Measurements from ENCODE around the gene PRICKLE2. TPM values are rescaled to one million over a fixed set of nuclear protein-coding genes. Genes with fewer than 3 reads are reported as not detected.

Gene PRICKLE2
- total RNA-seq, 2 donors from 2014 or later: 23.4 to 41.5 TPM

DNA sequence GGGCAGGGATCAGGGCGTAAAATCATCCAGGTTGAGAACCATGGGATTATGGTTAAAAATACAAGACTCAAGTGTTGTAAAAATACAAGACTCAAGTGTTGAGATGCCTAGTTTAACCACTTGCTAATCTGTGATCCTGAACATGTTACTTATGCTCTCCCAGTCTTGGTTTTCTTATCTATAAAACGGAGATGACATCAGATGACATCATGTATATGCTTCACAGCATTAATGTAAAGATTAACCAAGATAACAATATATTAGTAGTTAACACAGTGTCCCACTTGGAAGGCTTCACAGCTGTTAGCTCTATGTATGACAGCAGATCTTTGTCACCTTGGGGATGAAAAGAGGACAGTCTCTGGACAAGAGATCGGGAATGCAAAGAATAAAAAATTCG, 96.2 kb downstream of the PRICKLE2 start:
- H3K4me3 ChIP-seq: no peak overlapping the region
- no peaks in the 10 kb centered on the region for H3K9me3 ChIP-seq
- DNase-seq (no peak), ATAC-seq (no peak)
- intact Hi-C loops (cut with DNase I): no loop called here
- H3K4me1 ChIP-seq: no peaks in the 10 kb centered on the region
- TF ChIP-seq, protein P1, sequence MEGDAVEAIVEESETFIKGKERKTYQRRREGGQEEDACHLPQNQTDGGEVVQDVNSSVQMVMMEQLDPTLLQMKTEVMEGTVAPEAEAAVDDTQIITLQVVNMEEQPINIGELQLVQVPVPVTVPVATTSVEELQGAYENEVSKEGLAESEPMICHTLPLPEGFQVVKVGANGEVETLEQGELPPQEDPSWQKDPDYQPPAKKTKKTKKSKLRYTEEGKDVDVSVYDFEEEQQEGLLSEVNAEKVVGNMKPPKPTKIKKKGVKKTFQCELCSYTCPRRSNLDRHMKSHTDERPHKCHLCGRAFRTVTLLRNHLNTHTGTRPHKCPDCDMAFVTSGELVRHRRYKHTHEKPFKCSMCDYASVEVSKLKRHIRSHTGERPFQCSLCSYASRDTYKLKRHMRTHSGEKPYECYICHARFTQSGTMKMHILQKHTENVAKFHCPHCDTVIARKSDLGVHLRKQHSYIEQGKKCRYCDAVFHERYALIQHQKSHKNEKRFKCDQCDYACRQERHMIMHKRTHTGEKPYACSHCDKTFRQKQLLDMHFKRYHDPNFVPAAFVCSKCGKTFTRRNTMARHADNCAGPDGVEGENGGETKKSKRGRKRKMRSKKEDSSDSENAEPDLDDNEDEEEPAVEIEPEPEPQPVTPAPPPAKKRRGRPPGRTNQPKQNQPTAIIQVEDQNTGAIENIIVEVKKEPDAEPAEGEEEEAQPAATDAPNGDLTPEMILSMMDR (IDR thresholded peaks at IDR 0.05): no peak
- TF ChIP-seq POLR2A (IDR thresholded peaks at IDR 0.05): no peak
- H3K27ac ChIP-seq: no peak overlapping the region
- WGBS, 2 donors: 57 to 90% methylated on average over 4 of the region's 4 CpGs
- H3K36me3 ChIP-seq (replicated peaks in 1 of 2; ENCODE audit: insufficient read depth in 1 of 2, low read depth in 2 of 2): no peaks in the 10 kb centered on the region
- no peaks in the 10 kb centered on the region for H3K27me3 ChIP-seq

DNA sequence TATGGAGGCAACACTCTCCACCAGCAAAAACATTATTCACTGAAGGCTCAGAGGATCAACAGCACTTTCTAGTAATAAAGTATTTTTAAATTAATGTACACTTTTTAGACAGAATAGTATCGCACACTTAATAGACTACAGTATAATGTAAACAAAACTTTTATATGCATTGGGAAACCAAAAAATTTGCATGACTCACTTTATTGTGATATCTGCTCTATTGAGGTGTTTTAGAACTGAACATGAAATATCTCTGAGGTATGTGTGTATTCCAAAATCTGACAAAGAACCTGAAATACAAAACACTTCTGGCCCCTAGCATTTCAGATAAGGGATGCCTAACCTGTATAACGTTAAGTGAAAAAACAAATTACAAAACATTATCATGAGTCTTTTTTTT, 99.7 kb downstream of the PRICKLE2 start:
- DNase-seq: no peak
- no peak overlapping the region for H3K27ac ChIP-seq
- ATAC-seq: no peak
- intact Hi-C loops (cut with DNase I): no loop called here
- no peaks in the 10 kb centered on the region for H3K9me3 ChIP-seq
- WGBS, 2 donors: 33 to 81% methylated on average over 2 of the region's 2 CpGs
- H3K27me3 ChIP-seq: no peaks in the 10 kb centered on the region
- H3K4me3 ChIP-seq: no peak overlapping the region
- TF ChIP-seq, protein P1 (IDR thresholded peaks at IDR 0.05): no peak
- no peak for TF ChIP-seq POLR2A (IDR thresholded peaks at IDR 0.05)
- peaks cover 9% of the 10 kb centered on the region for H3K4me1 ChIP-seq
- no peaks in the 10 kb centered on the region for H3K36me3 ChIP-seq (replicated peaks in 1 of 2; ENCODE audit: insufficient read depth in 1 of 2, low read depth in 2 of 2)

DNA sequence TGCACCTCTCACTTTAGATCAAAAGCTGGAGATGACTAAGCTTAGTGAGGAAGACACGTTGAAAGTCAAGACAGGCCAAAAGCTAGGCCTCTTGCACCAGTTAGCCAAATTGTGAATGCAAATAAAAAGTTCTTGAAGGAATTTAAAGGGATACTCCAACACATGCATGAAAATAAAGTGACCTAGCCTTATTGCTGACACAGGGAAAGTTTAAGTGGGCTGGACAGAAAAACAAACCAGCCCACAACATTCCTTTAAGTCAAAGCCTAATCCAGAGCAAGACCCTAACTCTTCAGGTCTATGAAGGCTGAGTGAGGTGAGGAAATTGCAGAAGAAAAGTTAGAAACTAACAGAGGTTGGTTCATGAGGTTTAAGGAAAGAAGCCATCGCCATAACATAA, 101.3 kb downstream of the PRICKLE2 start:
- Histone ChIP-seq H3K27me3 (no peaks in the 10 kb centered on the region), H3K4me1 (peaks cover 9% of the 10 kb centered on the region), H3K27ac (no peak overlapping the region), H3K36me3 (replicated peaks in 1 of 2; ENCODE audit: insufficient read depth in 1 of 2, low read depth in 2 of 2) (no peaks in the 10 kb centered on the region), H3K4me3 (no peak overlapping the region), H3K9me3 (no peaks in the 10 kb centered on the region)
- intact Hi-C loops (cut with DNase I): no loop called here
- 84 to 91% methylated on average over 2 of the region's 2 CpGs for WGBS, 2 donors
- no peak for DNase-seq
- TF ChIP-seq, protein P1 (IDR thresholded peaks at IDR 0.05): no peak
- no peak for TF ChIP-seq POLR2A (IDR thresholded peaks at IDR 0.05)
- no peak for ATAC-seq

DNA sequence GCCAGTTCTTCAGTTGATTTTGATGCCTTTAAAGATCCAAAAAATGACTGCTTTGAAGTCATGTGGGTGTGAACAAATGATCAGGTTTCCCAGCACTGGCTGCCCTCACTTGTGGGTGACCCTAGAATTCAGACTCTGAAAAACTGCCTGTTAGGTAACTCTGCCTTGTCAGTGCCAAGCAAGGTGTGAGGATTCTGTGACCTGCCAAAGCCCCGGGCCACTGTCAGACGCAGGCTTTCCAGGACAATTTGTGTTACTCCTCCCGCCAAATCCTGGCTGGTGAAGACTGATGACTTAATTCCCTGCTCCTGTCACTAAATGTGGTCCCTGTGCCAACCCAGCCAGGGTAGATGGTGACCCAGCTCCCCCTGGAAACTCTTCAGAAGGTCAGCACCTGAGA, 102.8 kb downstream of the PRICKLE2 start:
- 63 to 86% methylated on average over 3 of the region's 3 CpGs for WGBS, 2 donors
- no peak for DNase-seq
- Histone ChIP-seq H3K9me3 (no peaks in the 10 kb centered on the region), H3K4me3 (no peak overlapping the region), H3K27me3 (no peaks in the 10 kb centered on the region), H3K4me1 (peaks cover 9% of the 10 kb centered on the region), H3K27ac (no peak overlapping the region), H3K36me3 (replicated peaks in 1 of 2; ENCODE audit: insufficient read depth in 1 of 2, low read depth in 2 of 2) (no peaks in the 10 kb centered on the region)
- TF ChIP-seq POLR2A (IDR thresholded peaks at IDR 0.05): no peak
- TF ChIP-seq, protein P1 (IDR thresholded peaks at IDR 0.05): no peak
- intact Hi-C loops (cut with DNase I): no loop called here
- no peak for ATAC-seq

DNA sequence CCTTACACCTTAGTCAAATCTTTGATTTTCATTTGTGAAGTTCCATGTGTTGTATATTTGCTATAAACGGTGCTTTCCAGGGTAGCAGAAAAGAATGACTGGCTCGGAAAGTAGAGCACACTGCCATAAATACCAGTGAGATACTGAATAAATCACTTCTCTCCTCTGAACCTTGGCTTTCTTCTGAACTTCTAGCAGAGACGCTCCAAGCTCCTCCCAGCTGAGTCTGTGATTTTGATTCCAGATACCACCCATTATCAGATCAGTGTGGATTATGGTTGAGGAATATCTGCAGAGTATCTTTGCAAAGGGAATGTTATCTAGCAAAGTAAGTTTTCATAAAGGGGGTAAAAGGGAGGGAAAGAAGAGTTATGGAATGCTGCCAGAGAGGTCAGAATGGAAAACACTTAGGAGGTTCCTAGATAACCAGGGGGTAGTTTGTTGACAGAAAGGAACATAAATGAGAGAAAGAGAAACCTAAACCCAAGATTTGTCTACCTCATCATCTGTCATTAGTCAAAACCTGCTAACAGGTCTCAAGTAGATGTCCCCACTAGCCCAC, 103.4 kb downstream of the PRICKLE2 start:
- no peaks in the 10 kb centered on the region for H3K36me3 ChIP-seq (replicated peaks in 1 of 2; ENCODE audit: insufficient read depth in 1 of 2, low read depth in 2 of 2)

More for the DNA sequence above, 103.4 kb downstream of the PRICKLE2 start:
- no peak for TF ChIP-seq POLR2A (IDR thresholded peaks at IDR 0.05)
- TF ChIP-seq, protein P1 (IDR thresholded peaks at IDR 0.05): no peak
- H3K4me3 ChIP-seq: no peak overlapping the region
- H3K27ac ChIP-seq: no peak overlapping the region
- no peak for DNase-seq
- H3K4me1 ChIP-seq: peaks cover 9% of the 10 kb centered on the region
- intact Hi-C loops (cut with DNase I): no loop called here
- H3K9me3 ChIP-seq: no peaks in the 10 kb centered on the region
- H3K27me3 ChIP-seq: no peaks in the 10 kb centered on the region
- 35 to 49% methylated on average over 3 of the region's 3 CpGs for WGBS, 2 donors
- ATAC-seq: peak; percentile 42

Measured in body of pancreas (tissue), 4 donors.